HG03439 (cell line): ENCODE results near the gene ARPC2.
A peak's percentile ranks its signal among the peaks of the same experiment; 100 is the strongest.

Experiments used
- ATAC-seq: cut with Tn5 transposase; IDR thresholded peaks from one replicate; pipeline ENCODE4 v1.9.1; 2021; ENCODE audit warnings: mild to moderate bottlenecking, moderate library complexity; ENCODE audit not compliant: unreplicated experiment

Gene ARPC2

GRCh38 chr2:218285604-218286003 is 68.6 kb downstream of the ARPC2 start:
- no peak for ATAC-seq

DNA sequence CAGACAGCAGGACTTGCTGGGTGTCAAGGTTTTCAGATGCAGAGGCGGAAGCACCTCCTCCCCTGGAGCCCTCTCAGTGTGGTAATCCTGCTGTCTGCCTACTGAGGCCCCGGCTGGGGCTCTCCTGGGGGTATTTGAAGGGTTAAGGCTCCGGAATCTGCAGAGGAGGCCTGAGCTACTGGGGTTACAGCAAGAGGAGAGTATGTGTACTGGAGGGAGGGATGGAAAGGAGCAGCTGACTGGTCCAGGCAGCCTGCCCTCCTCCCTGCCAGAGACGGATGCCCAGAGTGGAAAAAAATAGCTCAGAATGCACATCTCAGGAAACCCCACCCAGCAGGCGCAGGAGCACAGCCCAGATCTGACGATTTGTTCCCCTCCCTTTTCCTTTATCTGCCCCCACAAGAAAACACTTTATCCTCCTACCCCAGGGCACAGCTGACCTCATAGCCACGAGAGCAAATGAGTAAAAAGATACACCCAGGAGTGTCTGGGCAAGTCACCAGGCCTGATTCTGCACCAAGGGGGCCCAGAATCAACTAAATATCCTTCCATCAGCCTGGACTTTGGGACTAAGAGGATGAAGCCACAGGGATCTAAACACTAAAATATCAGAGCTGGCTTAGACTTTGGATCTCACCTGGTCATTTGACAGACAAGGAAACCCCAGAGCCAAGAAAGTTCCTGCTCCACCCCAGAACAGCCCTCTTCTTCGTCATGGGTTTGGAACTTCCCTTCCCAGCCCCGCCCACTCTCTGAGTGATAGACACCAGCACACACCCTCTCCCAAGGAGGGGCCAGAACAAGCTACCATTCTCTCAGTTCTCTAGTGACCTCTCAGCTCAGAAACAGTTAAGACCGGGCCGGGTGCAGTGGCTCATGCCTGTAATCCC is 69.8 kb downstream of the ARPC2 start:
- peak; percentile 42 for ATAC-seq

- ATAC-seq = no peak
Observed at GRCh38 chr2:218289639-218290315, 72.8 kb downstream of the ARPC2 start.

DNA sequence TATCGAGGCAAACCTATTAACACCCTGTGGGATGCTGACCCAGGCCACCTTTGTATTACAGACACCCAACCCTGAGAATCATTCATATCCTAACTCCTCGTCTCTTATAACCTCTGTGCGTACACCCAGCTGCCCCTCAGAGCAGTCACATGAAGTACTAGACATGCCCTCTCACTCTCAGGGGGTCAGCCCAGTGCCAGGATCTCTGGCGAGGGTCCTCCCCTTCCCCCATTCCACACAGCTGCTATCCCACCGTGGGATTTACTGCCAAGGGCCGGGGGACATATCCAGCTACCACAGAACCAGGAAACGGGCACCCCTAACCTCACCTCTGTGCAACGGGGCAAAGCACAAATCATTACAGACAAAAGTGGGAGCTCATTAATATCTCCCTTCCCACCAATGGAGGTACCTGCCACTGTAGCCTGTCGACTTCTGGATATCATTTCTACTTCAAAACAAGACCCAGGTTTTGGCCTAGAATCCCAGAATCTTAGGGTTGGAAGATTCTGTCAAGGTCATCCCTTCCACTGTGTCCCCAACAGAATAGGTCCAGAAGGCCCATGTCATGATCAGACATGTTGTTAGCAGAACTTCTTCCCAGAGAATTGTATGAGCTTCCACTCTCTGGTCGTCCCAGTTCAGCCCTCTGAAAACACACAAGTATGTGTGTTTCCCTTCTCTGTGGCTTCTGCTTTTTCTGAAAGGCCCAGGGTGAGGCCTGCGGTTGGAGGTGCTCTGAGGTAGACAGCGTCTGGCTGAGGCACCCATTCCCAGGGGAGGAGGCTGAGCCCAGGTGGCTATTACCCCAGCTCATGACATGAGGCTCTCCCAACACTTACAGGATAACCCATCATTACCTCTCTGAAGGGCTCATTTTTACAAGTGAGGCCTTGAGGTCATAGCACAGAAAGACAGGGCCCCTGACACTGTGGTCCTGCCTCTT is 73.6 kb downstream of the ARPC2 start:
- ATAC-seq = peak; percentile 52

- no peak for ATAC-seq
Observed at GRCh38 chr2:218291318-218292047, 74.5 kb downstream of the ARPC2 start.

DNA sequence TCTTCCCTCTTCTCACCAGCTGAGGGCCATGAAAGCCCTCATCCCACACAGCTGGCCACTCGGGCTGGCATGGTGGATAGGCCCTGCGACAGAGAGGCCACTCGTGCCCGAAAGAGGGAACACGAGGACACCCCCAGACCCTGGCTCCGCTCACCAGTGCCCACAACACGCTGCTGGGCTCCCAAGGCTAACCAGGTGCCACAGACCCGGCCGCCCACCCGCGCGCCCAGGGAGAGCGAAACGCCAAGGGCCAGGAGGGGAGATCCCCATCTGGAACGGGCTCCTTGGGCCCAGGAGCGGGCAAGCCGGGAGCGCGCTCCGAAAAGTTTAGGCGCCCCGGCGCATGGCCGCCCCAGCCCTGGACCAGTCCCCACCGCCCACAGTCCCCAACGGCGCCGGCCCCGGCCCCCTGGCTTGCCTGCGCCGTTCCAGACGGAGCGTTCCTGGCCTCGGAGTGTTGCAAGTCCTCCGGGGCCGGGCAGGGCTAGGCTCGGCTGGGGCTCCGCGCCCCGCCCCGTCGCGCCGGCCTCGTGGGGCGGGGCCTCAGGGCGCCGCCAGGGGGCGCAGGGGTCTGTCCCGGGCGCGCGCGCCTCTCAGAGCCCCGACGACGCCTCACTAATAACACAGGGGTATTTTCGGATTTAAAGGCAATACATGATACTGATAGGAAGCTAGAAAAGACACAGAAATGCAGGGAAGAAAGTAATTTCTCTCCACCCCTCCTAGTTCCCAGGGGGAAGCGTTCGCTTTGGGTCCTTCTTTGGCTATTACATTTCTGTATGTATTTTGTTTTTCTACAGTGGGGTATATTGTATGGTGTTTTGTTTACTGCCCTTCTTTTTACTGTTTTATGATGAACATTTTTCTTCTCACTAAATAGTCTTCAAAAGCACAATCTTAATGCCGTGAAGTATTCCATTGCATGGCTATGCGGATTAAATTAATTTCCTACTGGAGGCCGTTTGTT is 75.3 kb downstream of the ARPC2 start, which contains the start of gene TMBIM1:
TSS of gene TMBIM1 (minus strand) at position 456 of the 967 bp plus-strand sequence. CDS start 10,362 bp downstream, outside the sequence.
- peak; percentile 69 for ATAC-seq

DNA sequence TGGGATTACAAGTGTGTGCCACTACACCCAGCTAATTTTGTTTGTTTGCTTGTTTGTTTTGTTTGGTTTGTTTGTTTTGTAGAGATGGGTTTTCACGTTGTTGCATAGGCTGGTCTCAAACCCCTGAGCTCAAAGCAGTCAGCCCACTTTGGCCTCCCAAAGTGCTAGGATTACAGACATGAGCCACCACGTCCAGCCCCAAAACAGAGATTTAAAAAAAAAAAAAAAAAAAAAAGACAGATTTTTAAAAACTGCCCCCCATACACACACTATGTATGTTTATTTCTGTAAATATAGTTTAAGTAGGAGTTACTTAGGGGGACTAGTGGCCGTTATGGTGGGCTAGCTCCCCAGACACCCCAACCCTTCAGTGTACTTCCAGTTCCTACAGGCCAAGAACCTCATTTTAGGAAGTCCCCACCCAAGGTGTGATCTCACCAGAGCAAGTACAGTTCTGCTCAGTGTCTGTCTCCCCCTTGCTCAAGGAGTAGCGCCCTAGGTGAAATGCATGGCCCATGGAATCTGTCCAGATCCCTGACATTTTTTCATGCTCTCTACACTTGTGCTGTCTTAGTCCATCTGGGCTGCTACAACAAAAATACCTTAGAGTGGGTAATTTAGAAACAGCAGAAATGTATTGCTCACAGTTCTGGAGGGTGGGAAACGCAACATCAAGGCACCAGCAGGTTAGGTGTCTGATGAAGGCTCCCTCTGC is 76.9 kb downstream of the ARPC2 start:
- no peak for ATAC-seq

- no peak for ATAC-seq
Observed at GRCh38 chr2:218294430-218295022, 77.5 kb downstream of the ARPC2 start.

DNA sequence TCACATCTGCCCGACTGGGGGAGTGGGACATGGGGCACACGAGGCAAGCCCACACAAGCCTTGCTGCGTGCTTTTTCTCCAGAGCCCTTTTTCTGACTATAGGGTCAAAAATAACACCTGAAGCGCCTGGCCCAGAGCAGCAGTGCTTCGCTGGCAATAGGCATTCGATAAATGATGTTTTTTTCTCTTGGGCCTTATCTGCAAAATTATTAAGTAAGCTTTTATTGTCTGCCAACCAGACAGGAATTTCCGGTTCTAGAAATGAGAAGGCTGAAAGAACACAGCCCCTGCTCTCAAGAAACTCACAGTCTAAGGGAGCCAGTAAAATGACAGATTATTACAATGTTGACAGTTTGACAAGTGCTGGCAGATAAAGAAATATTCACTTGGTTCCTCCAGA is 78.0 kb downstream of the ARPC2 start:
- ATAC-seq = no peak

GRCh38 chr2:218296200-218296599 is 79.2 kb downstream of the ARPC2 start:
- ATAC-seq = no peak

DNA sequence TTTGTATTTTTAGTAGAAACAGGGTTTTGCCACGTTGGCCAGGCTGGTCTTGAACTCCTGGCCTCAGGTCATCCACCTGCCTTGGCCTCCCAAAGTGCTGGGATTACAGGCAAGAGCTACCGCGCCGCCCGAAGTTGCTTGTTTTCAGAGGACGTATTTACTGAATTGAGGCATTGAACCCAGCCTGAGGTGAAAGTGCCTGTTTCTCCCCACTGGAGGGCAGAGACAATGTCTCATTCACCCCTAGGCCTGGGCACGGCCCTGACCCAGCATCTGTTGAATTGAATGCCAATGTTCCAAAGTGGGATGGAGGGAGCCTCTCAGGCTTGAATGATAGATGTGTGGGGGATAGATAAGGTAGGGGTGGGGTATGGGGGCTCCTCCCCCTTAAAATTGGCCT is 79.9 kb downstream of the ARPC2 start:
- no peak for ATAC-seq

DNA sequence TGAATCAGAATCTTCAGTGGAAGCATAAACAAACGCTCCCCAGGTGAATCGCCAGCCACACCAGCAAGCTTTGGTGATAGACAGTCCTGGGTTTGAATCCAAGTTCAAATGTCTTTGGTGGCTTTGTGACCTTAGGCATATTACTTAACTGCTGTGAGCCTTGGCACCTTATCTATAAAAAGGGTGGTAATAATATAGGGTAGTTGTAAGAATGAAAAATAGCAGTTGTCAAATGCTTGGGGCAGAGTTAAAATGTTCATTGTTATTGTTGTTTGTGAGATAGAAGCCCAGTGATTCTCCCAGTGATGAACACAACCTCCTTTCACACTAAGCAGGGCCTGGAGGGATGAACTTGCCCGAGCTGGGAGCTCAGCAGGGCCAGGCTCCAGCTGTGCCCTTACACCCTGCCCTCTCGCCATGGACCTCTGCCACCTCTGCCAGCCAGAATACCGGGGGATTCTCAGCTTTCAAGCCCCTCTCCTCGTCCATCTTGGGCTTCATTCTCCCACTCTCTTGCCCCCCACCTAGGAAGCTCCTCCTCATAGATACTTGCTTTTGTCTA is 81.4 kb downstream of the ARPC2 start:
- ATAC-seq = no peak

- no peak for ATAC-seq
Observed at GRCh38 chr2:218300141-218300540, 83.2 kb downstream of the ARPC2 start.

DNA sequence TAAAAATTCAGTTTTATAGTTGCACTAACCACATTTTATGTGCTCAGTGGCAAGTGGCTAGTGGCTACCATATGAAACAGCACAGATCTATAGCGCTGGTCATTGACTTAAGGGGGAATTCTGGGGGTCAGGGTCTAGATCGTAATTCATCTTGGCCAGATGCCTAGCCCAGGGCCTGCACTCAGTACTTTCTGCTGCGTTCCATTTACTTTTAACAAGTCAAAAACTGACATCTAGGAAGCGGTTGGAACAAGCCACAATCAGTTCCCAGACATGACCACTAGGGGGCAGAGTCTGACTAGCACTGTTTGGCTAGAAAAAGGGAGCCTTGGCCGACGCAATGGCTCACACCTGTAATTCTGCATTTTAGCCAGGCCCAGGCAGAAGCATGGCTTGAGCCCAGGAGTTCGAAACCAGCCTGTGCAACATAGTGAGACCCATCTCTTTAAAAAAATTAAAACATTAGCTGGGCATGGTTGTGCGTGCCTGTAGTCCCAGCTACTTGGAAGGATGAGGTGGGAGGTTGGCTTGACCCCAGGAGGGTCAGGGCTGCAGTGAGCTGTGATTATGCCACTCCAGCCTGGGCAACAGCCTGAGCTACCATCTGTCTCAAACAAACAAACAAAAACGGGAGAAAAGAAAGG is 84.3 kb downstream of the ARPC2 start:
- peak; percentile 81 for ATAC-seq
